Measurements from ENCODE around the gene EXD2.
"Not testable (repeated sequence)": the region's sequence is repeated elsewhere in the genome, so short reads cannot be mapped to it uniquely, and the experiment has no call there.

DNA sequence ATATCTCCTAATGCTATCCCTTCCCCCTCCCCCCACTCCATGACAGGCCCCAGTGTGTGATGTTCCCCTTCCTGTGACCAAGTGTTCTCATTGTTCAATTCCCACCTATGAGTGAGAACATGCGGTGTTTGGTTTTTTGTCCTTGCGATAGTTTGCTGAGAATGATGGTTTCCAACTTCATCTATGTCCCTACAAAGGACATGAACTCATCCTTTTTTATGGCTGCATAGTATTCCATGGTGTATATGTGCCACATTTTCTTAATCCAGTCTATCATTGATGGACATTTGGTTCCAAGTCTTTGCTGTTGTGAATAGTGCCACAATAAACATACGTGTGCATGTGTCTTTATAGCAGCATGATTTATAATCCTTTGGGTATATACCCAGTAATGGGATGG is 26.4 kb downstream of the EXD2 start:
- not testable (repeated sequence) for TF ChIP-seq TEAD4, MAX (CRISPR knock-in tag; IDR thresholded peaks at IDR 0.05)
- TF ChIP-seq, protein P1, sequence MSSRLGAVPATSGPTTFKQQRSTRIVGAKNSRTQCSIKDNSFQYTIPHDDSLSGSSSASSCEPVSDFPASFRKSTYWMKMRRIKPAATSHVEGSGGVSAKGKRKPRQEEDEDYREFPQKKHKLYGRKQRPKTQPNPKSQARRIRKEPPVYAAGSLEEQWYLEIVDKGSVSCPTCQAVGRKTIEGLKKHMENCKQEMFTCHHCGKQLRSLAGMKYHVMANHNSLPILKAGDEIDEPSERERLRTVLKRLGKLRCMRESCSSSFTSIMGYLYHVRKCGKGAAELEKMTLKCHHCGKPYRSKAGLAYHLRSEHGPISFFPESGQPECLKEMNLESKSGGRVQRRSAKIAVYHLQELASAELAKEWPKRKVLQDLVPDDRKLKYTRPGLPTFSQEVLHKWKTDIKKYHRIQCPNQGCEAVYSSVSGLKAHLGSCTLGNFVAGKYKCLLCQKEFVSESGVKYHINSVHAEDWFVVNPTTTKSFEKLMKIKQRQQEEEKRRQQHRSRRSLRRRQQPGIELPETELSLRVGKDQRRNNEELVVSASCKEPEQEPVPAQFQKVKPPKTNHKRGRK (CRISPR knock-in tag; IDR thresholded peaks at IDR 0.05; ENCODE audit: borderline replicate concordance): not testable (repeated sequence)
- TF ChIP-seq, protein P2, sequence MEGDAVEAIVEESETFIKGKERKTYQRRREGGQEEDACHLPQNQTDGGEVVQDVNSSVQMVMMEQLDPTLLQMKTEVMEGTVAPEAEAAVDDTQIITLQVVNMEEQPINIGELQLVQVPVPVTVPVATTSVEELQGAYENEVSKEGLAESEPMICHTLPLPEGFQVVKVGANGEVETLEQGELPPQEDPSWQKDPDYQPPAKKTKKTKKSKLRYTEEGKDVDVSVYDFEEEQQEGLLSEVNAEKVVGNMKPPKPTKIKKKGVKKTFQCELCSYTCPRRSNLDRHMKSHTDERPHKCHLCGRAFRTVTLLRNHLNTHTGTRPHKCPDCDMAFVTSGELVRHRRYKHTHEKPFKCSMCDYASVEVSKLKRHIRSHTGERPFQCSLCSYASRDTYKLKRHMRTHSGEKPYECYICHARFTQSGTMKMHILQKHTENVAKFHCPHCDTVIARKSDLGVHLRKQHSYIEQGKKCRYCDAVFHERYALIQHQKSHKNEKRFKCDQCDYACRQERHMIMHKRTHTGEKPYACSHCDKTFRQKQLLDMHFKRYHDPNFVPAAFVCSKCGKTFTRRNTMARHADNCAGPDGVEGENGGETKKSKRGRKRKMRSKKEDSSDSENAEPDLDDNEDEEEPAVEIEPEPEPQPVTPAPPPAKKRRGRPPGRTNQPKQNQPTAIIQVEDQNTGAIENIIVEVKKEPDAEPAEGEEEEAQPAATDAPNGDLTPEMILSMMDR (IDR thresholded peaks at IDR 0.05): not testable (repeated sequence)
